MCF 10A (cell line): ENCODE measurements around the gene GLMP. TPM values are rescaled to one million over a fixed set of nuclear protein-coding genes. Genes with fewer than 3 reads are reported as not detected.
A peak's percentile ranks its signal among the peaks of the same experiment; 100 is the strongest.

Experiments
- BruUV-seq: library from RNA; stranded (reverse); fragments of 400-500 nt; replicated peaks from 2 replicates; lab custom pipeline; 2021; lab: Mats Ljungman, UMichigan
- CTCF ChIA-PET: fragments of 300-600 bp; sonication (Branson Sonifier 250); formaldehyde crosslinking; extraction: SDS; loops from one replicate; lab custom pipeline; 2021; ENCODE audit warnings: antibody characterized with exemption, inconsistent platforms; lab: Yijun Ruan, JAX
- POLR2A ChIA-PET: fragments of 300-600, 350-650 bp; sonication (Branson Sonifier 250); formaldehyde crosslinking; extraction: SDS; loops from one replicate; lab custom pipeline; 2020; ENCODE audit warnings: antibody characterized with exemption, inconsistent platforms; lab: Yijun Ruan, JAX
- DNase-seq: peaks from one replicate; pipeline ENCODE4 v3.0.0-alpha.2; 2018; ENCODE audit not compliant: unreplicated experiment
- H3K27ac Mint-ChIP-seq: one replicate; pipeline ENCODE4 v1.8.0; 2022; ENCODE audit warnings: mild to moderate bottlenecking, low read depth, mixed read lengths; ENCODE audit not compliant: unreplicated experiment
- H3K27me3 Mint-ChIP-seq: one replicate; pipeline ENCODE4 v1.8.0; 2022; ENCODE audit warnings: mixed read lengths; ENCODE audit not compliant: insufficient read depth, unreplicated experiment
- H3K36me3 Mint-ChIP-seq: one replicate; pipeline ENCODE4 v1.8.0; 2022; ENCODE audit warnings: mild to moderate bottlenecking, moderate library complexity, mixed read lengths; ENCODE audit not compliant: insufficient read depth, unreplicated experiment
- H3K4me1 Mint-ChIP-seq: one replicate; pipeline ENCODE4 v1.8.0; 2022; ENCODE audit warnings: mixed read lengths; ENCODE audit not compliant: insufficient read depth, unreplicated experiment
- H3K4me3 Mint-ChIP-seq: one replicate; pipeline ENCODE4 v1.8.0; 2022; ENCODE audit warnings: mild to moderate bottlenecking, moderate library complexity, mixed read lengths; ENCODE audit not compliant: unreplicated experiment
- H3K9me3 Mint-ChIP-seq: one replicate; pipeline ENCODE4 v1.8.0; 2022; ENCODE audit warnings: mixed read lengths; ENCODE audit not compliant: unreplicated experiment
- intact Hi-C: fragments of 100-400 bp; cut with micrococcal nuclease; formaldehyde crosslinking; loops from 2 replicates; pipeline ENCODE4 v1.14.1; 2022
- total RNA-seq: library from RNA; stranded (reverse); gene quantifications from 2 replicates; pipeline ENCODE4 v1.2.3, GENCODE V29; 2022
- TF ChIP-seq, protein P1 (sequence below): fragments of 200-600 bp; IDR thresholded peaks from one replicate; pipeline ENCODE4 v1.8.0; 2022; ENCODE audit warnings: antibody characterized with exemption, mild to moderate bottlenecking; ENCODE audit not compliant: unreplicated experiment

Gene GLMP
- total RNA-seq, 1 experiment from 2014 or later = 12.9 TPM

- H3K9me3 Mint-ChIP-seq = no peaks in the 10 kb centered on the region
- H3K27ac Mint-ChIP-seq = peak within 1 kb of the TSS; percentile 93
- no TSS peak for BruUV-seq
- CTCF ChIA-PET = interaction anchor here (0.6 to 6.5 kb wide), 17 partner anchors 9 to 379 kb away, joined by 3 to 72 read pairs (median 4); partner anchors contain the start of genes GLMP and SLC25A44
- peaks cover 27% of the 10 kb centered on the region for H3K36me3 Mint-ChIP-seq
- H3K4me3 Mint-ChIP-seq = peak within 1 kb of the TSS; percentile 92
- H3K4me1 Mint-ChIP-seq = peaks cover 38% of the 10 kb centered on the region
- TF ChIP-seq, protein P1, sequence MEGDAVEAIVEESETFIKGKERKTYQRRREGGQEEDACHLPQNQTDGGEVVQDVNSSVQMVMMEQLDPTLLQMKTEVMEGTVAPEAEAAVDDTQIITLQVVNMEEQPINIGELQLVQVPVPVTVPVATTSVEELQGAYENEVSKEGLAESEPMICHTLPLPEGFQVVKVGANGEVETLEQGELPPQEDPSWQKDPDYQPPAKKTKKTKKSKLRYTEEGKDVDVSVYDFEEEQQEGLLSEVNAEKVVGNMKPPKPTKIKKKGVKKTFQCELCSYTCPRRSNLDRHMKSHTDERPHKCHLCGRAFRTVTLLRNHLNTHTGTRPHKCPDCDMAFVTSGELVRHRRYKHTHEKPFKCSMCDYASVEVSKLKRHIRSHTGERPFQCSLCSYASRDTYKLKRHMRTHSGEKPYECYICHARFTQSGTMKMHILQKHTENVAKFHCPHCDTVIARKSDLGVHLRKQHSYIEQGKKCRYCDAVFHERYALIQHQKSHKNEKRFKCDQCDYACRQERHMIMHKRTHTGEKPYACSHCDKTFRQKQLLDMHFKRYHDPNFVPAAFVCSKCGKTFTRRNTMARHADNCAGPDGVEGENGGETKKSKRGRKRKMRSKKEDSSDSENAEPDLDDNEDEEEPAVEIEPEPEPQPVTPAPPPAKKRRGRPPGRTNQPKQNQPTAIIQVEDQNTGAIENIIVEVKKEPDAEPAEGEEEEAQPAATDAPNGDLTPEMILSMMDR = no peak
- DNase-seq = peak; percentile 100
- no peaks in the 10 kb centered on the region for H3K27me3 Mint-ChIP-seq
- POLR2A ChIA-PET = interaction anchor here (0.6 to 10.4 kb wide), 61 partner anchors 8 to 1656 kb away, joined by 3 to 210 read pairs (median 4); partner anchors contain the start of genes CCT3, GLMP, HDGF and KHDC4
- intact Hi-C loops = loop anchor here (5.0 kb wide), 1 partner anchor 35 kb away; no protein-coding TSS in a partner anchor
Measured at GRCh38 chr1:156282479-156283222, 12.8 kb downstream of the GLMP start, which contains the start of gene SMG5. SMG5 (minus strand) TSS chr1:156282825; CDS start chr1:156282680, 145 bp downstream.

- BruUV-seq = TSS peak; percentile 31
- Mint-ChIP-seq H3K27me3 (no peaks in the 10 kb centered on the region), H3K36me3 (peaks cover 33% of the 10 kb centered on the region), H3K9me3 (no peaks in the 10 kb centered on the region), H3K27ac (peak overlapping the region; percentile 93), H3K4me3 (peak overlapping the region; percentile 92), H3K4me1 (peaks cover 45% of the 10 kb centered on the region)
- DNase-seq = peak; percentile 77
- CTCF ChIA-PET = interaction anchor here (0.5 to 6.5 kb wide), 16 partner anchors 9 to 684 kb away, joined by 3 to 72 read pairs (median 5); partner anchors contain the start of gene SLC25A44
- intact Hi-C loops = loop anchor here (1.0 to 5.0 kb wide), 2 partner anchors 19 to 35 kb away; no protein-coding TSS in a partner anchor
- POLR2A ChIA-PET = interaction anchor here (0.6 to 10.4 kb wide), 56 partner anchors 8 to 1655 kb away, joined by 3 to 210 read pairs (median 5); partner anchors contain the start of genes BGLAP, CCT3, GLMP and HDGF
- TF ChIP-seq, protein P1 = no peak
Measured at GRCh38 chr1:156281693-156282478, 13.6 kb downstream of the GLMP start.

GRCh38 chr1:156281281-156281680 lies 14.2 kb downstream of the GLMP start:
- H3K27me3 Mint-ChIP-seq = no peaks in the 10 kb centered on the region
- intact Hi-C loops = loop anchor here (1.0 to 5.0 kb wide), 2 partner anchors 18 to 36 kb away; no protein-coding TSS in a partner anchor
- H3K27ac Mint-ChIP-seq = peak overlapping the region; percentile 93
- BruUV-seq = no TSS peak
- peak overlapping the region; percentile 92 for H3K4me3 Mint-ChIP-seq
- H3K9me3 Mint-ChIP-seq = no peaks in the 10 kb centered on the region
- peaks cover 35% of the 10 kb centered on the region for H3K36me3 Mint-ChIP-seq
- CTCF ChIA-PET = interaction anchor here (0.5 to 6.5 kb wide), 13 partner anchors 8 to 684 kb away, joined by 3 to 72 read pairs (median 8); no protein-coding TSS in a partner anchor
- peak; percentile 49 for DNase-seq
- TF ChIP-seq, protein P1 = no peak
- peaks cover 51% of the 10 kb centered on the region for H3K4me1 Mint-ChIP-seq
- POLR2A ChIA-PET = interaction anchor here (0.7 to 10.4 kb wide), 17 partner anchors 11 to 348 kb away, joined by 3 to 210 read pairs (median 17); partner anchors contain the start of genes BGLAP, CCT3, GLMP and KHDC4
